ENCODE data around the gene LRP4.

GRCh38 chr11:46865340-46865739, 53.0 kb downstream of the LRP4 start:
- TF ChIP-seq ZNF274 (IDR thresholded peaks at IDR 0.05; ENCODE audit: low read depth, low read length): no peak
- TF ChIP-seq YY1 (IDR thresholded peaks at IDR 0.05; ENCODE audit: insufficient read depth, insufficient read length): no peak
